NOMO-1 treated with dmso at 0.1 percent for 144 hours (cell line): ENCODE measurements around the gene KCTD1.

Source experiments
- DNase-seq: peaks from one replicate; lab custom pipeline; 2025; ENCODE audit not compliant: unreplicated experiment; lab: John Stamatoyannopoulos, UW

The KCTD1 gene

DNA sequence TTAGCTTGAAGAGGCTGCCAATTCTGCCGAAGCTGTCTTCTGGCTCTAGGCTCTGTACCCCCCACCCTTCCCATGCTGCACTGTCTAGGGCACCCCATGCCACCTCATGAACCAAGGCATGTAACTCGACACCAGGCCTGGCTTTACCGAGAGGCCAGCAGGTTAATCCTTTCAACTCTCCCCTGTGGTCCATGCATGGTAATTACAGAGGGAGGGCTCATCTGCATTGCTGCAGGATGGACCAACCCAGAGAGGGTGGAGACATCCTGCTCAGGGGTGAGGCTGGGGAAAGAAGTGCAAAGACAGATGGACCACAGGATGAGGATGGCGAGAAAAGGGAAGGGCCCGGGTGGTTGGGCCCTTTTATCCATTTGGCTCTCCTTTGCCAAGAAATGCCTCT is 65.8 kb downstream of the KCTD1 start:
- DNase-seq: no peak

DNA sequence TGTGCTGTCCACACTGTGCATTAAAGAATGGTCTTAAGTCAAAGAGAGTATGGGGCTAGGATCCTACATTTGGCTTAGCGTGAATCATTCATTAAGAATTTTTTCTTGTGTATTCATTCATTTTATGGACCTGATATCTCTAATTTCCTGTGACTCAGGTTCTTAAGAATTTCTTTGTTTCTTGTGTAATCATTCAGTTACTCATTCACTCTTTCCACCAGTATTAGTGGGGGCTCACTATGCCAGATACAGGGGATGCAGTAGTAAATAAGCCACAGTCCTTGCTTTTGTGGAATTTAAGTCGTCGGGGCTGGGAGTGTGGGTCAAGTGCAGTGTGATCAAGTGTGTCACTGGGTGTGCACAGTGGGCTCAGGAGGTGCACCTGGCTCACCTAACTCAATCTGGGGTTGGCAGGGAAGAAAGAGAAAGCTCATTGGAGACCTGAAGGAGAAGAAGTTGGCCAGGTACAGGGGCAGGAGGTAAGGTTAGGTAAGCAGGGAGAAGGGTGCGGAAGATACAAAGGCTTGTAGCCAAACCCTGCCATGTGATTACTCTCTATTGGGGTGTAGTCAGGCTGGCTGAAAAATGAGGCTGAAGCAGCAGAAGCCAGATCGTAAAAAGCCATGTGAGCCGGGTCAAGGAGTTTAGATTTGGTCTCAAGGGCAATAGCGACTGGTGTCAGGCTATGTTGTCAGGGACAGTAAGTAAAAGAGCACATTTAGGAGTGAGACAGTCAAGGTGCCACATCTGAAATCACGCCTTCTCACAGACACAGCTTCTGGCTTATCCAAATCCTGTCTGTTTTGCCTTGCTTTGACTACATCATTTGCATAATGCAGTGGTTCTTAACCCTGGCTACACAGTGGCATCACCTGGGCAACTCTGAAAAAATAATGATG is 67.2 kb downstream of the KCTD1 start:
- DNase-seq: no peak

DNA sequence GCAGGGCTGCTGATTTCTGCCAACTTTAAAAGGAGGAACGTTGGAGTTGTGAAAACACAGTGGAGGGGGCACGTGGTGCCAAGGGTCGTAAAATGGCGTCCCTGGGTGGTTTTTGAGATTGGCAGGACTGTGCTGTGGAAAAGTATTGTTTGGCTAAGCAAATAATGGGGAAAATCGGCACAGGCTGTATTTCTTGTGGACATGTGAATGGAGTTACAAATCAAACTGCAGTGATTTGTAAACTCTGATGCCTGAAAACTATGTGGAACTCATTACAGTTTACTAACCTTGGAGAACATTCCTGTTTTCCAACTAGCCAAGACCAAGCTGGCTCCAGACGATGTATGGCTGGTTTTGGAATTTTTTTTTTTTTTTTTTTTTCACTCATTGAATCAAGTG is 68.7 kb downstream of the KCTD1 start:
- DNase-seq: no peak

DNA sequence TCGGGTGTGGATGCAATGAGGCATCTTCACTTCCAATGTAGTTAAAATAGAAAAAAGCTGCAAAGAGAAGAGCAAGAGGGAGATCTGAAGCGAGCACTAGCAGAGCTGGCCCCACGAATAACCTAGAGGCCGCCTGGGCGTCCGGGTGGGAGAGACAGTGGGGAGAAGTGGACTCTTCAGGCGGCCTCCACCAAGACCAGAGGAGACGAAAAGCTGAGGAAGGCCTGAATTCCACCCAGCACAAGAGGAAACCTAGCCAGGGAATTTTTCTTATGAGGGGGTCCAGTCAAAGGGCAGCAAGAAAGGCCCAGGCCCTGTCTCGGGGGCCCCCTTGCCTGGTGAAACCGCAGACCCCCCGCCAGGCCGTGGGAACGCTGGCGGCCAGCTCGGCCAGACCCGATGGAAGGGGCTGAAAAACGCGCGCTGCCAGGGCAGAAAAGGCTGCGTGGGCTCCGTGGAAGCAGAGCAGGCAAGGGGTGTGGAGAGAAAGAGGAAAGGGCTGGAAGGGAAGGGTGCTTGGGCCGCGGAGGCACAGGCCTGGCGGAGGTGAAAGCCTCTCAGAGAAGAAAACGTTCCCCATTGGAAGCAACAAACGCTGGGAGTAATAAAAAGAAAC is 69.2 kb downstream of the KCTD1 start:
- DNase-seq: no peak

DNA sequence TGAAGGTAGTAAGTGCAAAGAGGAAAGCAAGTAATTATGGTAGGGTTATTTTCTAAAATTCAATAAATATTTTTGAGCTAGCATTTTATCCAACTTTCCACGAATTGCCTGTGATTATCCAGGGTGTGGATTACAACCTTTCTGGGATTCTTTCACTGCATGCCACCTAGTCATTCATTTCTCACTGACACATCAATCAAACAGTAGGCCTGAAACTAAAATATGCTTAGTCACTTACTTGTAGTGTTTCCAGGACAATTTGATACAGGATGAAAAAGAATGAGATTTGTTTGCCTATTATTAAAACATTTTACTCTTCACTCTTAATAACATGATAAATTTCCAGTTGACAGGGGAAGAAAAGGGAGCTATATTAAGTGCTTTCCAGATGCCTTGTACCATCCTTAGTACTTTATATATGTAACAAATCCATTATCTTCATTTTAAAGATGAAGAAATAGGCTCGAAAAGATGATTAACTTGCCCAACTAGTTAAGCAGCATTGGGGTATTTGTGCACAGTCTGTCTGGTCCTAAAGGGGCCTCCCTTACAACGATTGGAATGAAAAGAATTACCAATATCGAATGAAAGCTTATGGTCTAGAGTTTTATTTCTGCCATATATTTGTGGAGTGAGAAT is 70.4 kb downstream of the KCTD1 start:
- no peak for DNase-seq

DNA sequence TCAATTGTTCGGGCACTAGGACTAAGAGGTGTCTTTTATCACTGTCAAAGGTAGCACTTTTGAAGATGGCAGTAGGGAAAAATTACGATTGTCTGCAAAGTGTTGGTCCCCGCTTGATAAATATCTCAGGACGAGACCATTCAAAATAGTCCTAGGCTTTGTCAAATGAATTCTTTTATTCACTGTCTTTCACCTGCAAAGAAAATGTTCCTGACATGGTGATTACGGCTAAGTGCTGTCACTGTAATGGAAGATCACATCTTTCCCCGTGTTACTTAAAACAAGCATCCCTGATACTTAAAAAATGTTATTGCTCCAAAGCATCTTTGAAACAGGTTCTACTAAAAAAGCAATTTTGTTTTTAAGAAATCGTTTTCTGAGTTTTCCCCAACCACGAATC is 71.7 kb downstream of the KCTD1 start:
- no peak for DNase-seq

DNA sequence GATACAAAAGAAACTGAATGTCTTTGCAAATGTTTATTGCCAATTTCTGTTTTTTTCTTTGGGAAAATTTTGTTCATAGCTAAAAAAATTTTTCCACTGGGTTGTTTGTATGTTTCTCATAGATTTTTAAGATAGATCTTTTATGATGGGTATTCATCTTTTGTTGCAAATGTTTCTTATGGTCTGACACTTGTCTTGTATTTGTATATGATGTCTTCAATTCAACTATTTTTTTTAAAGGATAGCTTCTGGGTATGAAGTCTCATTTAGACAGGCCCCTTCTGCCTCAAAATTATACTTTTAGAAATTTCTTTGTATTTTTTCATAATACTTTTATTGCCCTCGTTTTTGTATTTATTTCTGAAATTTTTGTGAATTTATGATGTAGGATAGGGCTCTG is 73.8 kb downstream of the KCTD1 start:
- DNase-seq: no peak

DNA sequence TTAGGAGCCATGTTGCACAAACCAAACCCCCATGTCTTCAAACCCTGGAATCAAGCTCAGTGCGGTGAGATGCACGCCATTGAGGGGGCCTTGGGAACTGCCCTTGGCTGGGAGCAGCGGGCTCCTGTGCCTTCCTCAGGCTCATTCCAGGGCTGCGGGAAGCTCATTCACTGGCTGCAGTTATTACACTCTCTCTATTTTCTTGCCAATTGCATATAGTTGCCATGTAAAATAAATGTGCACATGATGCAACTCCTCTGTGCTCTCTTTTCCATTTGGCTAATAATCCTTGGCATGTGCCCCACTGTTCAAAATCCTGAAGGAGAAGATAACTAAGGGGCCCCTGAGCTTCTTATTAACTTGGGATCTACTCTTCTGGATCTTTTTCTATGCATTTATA is 74.7 kb downstream of the KCTD1 start:
- DNase-seq: no peak

DNA sequence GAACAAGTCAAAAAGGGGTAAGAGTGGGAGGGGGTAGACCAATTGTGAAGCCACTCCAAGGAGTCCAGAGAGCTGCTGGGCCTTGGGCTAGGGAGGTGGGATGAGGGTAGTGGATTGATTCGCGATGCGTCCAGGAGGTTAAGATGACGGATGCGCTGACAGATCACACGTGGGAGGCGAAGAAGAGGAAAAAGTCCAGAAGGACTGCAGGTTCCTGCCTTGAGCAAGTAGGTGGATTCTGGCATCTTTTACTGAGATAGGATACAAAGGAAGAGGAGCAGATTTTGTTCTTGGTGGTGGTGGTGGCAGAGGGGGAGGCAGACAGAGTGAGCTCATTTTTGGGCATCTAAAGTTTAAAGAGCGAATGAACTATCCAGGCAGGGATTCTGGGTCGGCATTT is 76.5 kb downstream of the KCTD1 start:
- no peak for DNase-seq

DNA sequence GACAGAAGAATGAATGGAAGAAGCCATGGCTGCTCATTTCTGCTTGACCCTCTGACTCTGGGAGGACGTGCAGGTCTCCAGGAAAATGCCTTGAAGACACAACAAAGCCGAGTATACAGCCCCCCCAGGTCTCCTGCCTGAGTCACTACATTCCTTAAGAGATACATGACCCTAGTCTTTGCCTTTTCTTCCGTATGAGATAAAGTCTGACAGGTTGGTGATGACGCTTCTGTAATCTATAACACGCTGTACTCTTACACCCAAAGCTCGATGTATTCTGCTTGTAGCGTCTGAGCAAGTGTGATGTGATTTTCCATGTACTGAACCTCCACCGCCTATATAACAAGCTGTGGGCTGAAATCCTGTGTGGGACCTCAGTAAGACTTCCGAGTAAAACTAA is 77.3 kb downstream of the KCTD1 start:
- no peak for DNase-seq

DNA sequence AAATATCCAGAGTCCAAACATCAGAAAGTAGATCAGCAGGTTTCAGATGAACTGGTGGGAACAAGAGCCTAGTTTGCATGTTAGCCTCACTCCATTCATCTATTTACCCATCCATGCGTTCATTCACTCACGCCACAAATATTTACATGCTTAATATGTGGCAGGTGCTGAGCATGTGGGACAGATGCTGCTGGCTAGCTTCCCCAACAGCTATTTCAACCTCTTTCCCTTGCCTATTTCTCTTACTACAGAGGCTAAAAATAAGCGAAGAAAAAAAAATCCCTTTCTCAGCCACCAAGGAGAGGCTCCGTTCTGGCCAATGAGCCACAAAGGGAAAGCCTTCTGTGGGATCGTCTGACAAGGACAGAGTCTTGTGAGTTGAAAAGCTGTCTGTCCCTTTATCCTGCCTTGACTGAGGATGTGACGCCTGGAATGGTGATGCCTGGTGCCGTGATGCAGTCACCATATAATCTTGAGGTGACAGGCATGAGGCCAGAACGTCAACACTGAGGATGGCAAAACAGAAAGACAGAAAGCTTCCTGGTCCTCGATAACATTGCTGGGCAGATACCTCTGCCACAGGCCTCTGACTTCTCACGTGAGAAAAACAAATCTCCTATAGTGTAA is 78.2 kb downstream of the KCTD1 start:
- DNase-seq: no peak

DNA sequence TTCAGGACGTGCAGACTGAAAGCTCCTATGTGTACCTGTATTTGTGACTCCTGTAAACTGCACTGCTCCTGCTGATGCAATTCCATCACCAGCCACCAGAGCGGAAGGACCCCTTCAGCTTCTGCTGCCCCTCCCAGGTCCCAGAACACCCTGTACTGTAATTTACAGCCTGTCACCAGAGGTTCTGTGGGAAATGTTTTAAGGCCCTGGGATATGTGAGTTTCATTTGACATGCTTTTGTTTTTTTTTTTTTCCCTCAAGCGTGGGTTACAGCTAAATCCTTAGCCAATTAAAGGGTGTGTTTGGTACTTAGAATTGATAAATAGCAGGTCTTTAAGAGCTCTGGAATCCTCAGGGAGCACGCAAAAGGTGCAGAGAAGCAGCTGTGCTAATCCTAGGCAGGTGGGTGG is 79.4 kb downstream of the KCTD1 start:
- no peak for DNase-seq

DNA sequence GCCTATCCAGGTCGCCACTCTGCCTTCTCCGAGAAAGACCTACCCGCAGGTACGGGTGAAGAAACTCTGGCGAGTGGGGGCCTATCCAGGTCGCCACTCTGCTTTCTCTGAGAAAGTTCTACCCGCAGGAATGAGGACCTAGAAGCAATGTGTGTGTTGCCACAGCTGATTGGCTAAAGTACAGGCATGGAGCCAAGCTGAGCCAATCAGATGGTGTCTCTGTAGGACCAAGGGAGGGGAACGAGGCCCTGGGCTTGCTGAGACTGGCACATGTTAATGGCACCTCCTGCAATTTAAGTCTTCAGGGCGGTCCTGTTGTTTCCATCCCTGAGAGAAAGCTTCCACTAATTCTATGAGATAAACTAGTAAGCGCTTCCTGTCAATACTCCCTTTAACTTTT is 82.3 kb downstream of the KCTD1 start:
- DNase-seq: no peak

DNA sequence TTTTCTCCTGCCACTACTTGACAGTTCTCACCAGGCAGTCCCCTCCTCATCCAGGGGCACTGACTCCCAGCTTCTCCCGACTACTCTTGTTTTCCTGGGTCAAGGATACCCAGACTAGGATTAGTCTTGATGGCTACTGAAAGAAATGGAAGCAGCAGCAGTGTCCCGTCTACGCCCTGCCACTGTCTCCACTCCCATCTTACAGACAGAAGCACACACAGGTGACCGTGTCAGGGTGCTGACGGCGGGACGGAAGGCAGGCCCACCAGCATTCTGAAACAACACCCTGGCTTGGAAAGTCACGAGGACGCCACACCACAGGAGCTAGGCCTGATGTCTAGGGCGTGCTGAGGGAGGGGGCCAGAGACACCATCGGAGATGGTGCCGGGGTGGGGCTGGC is 82.9 kb downstream of the KCTD1 start:
- DNase-seq: no peak

DNA sequence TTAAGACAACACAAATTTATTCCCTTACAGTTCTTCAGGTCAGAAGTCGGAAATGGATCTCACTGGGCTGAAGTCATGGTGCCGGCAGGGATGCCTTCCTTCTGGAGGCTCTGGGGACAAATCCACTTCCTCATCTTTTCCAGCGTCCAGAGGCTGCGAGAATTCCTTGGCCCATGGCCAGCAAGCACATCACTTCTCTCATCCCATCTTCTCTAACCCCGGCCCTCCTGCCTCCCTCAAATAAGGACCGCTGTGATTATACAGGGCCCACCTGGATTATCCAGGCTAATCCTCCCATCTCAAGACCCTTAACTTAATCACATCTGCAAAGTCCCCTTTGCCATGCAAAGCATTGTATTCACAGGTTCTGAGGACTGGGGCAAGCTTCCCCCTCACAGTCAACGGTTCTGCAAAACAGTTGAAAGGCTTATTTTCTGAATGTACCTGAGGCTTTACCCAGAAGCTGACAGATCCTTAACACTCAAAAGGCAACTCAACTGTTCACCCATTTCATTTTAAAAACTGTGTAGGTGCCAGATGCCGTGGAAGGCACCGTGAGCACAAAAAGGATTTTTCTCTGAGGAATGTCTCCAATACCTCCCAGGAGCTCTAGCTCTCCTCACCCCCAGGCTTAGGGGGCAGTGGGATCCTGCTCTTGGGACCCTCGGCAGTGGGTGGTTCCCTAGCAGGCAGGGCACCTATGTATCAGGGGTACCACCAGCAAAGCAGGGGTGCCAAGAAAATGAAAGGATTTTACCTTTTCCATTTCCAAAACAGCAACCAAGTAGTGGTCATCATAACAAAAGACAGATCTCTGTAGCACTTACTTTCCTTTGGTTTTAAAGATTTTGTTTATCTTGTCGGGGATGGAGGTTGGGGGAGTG is 84.0 kb downstream of the KCTD1 start:
- no peak for DNase-seq

DNA sequence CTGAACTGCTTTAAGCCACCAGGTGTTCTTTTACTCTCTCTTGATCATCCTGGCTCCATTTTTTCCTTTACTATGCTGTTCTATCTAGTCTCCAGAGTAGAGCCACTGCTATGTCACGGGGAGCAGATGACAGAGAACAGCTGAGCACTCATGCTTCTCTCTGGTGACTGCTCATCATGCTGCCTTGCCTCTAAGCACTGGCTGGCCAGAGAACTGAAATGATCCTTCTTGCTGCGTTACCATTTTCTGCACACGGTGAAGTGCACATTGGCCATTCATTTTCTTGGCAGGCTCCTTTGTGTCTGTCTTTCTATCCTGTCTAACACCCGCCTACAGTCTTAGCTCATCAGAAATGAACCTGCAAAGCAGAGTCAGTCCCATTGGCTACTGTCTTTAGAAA is 86.0 kb downstream of the KCTD1 start:
- no peak for DNase-seq

DNA sequence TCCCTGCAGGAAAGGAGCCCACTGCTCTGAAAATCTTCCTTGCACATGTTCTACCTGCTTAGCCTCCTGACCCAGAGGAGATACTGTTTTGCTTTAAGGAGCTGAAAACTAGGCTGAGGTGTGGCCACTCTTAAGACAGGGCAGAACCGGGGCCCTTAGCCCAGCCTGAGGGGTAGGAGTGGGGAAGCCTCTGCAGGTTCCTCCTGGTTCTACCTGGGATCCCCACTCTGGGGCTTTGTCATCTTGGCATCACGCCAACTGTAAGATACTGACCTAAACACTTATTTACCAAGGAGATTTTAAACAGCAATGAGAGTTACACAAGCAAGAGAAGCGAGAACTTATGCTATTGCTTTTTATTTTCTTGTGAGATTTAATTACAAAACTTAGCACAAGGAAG is 86.9 kb downstream of the KCTD1 start:
- DNase-seq: no peak

DNA sequence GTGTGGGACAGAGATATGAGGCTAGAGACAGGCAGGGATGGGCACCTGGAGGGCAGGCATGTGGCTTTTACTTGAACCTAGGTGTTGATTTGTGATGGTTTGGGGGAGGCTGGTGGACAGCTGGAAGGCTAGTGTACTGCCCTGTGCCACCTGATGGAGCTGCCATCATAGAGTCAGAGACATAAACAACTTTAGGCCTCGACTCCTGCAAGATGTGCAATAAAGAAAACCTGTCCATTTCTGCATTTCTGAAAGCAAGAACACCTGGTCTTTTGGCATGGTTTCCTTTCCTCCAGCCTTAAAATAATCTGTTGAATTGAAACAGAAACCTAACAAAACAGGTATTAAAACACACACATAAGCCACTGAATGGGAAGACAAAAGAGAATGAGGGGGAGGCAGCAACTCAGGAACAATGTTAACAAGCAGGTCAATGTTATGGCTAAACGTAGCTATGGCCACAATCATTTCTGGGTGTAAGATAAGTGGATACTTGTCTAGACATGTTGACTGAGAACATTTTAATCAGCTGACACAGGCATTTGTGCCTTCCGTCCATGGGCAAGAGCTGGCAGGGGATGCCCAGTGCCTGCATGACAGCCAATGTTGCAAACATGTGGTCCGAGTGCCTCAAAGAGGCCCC is 87.8 kb downstream of the KCTD1 start:
- no peak for DNase-seq

DNA sequence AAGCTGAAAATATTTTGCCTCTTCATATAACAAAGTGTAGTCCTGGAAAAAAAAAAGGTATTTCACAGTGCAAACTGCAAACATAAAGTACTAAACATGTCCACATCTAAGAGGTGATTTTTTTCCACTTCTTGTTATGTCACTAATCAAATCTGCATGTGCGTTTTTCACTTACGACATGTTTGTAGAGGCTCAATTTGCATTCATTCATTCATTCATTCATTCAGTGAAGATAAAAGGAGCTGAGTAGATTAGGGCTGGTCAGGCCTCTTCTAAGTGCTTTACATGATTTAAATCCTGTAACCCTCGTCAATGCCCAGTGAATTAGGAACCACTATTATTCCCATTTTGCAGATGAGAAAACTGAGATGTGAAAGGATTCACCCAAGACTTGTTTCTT is 88.5 kb downstream of the KCTD1 start:
- DNase-seq: no peak

DNA sequence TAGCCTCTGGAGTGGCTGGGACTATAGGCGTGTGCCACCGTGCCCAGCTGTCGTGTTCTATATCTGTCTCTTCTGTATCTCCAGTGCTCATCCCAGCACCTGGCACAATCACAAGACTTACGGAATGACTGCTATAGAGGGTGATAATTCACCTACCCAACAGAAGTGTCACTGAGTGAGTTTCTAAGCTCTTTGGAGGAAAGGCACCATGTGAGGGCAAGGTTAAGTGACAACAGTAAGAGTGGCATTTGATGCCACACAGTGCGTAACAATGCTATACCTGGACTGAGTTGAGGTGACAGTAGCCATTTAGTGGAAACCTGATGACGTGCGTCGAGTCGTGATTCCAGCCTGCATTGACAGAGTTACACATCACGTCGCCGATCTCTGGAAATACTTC is 89.0 kb downstream of the KCTD1 start:
- no peak for DNase-seq
